Epithelial cell of umbilical artery (primary cell): ENCODE data around the gene ZCRB1. TPM values are rescaled to one million over a fixed set of nuclear protein-coding genes. Genes with fewer than 3 reads are reported as not detected.

Experiments
- total RNA-seq: library from RNA; depleted of rRNA; stranded (reverse); fragments of >200 nt; gene quantifications from 2 replicates; pipeline ENCODE4 v1.2.3, GENCODE V29; 2014

The ZCRB1 gene
- 23.1 and 27.7 TPM in 2 replicates for total RNA-seq

GRCh38 chr12:42325653-42326474 is at the start of gene ZCRB1, which contains the start of gene PPHLN1:
ZCRB1 (minus strand) TSS chr12:42326094; CDS start chr12:42324102, 1,992 bp downstream.
PPHLN1 (plus strand) TSS chr12:42326167; CDS start chr12:42335903, 9,736 bp downstream.

Other genes with a start within 250 kb of the ZCRB1 start
- gene GXYLT1, start 181.2 kb downstream of the ZCRB1 start, total RNA-seq = 18.5 and 26.3 TPM in 2 replicates
- gene YAF2, start 87.8 kb downstream of the ZCRB1 start, total RNA-seq = 14.6 and 17.9 TPM in 2 replicates
- 76.0 and 95.3 TPM in 2 replicates for gene PPHLN1, start 73 bp upstream of the ZCRB1 start, total RNA-seq